HG02763 (cell line): ENCODE results near the gene CIB4.
"Not testable (repeated sequence)": the region's sequence is repeated elsewhere in the genome, so short reads cannot be mapped to it uniquely, and the experiment has no call there.

Experiments
- ATAC-seq: cut with Tn5 transposase; IDR thresholded peaks from one replicate; pipeline ENCODE4 v1.9.1; 2021; ENCODE audit warnings: mild to moderate bottlenecking, moderate library complexity; ENCODE audit not compliant: unreplicated experiment

Gene CIB4

DNA sequence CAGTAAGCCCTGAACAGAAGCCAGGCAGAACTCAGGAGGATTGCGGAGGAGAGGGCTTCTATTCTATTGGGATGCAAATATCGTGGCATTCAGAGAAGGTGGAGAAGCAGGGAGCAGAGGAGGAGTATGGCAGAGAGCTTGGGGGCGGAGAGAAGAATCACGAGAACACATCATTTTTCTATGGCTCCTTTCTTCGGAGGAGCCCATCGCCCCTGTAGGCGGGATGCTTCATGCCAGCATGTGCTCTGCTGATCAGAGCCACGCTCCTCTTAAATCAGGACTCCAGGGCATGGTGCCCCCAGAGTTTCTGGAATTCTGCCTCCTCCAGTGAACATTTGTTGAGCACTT is 71.1 kb downstream of the CIB4 start:
- no peak for ATAC-seq

DNA sequence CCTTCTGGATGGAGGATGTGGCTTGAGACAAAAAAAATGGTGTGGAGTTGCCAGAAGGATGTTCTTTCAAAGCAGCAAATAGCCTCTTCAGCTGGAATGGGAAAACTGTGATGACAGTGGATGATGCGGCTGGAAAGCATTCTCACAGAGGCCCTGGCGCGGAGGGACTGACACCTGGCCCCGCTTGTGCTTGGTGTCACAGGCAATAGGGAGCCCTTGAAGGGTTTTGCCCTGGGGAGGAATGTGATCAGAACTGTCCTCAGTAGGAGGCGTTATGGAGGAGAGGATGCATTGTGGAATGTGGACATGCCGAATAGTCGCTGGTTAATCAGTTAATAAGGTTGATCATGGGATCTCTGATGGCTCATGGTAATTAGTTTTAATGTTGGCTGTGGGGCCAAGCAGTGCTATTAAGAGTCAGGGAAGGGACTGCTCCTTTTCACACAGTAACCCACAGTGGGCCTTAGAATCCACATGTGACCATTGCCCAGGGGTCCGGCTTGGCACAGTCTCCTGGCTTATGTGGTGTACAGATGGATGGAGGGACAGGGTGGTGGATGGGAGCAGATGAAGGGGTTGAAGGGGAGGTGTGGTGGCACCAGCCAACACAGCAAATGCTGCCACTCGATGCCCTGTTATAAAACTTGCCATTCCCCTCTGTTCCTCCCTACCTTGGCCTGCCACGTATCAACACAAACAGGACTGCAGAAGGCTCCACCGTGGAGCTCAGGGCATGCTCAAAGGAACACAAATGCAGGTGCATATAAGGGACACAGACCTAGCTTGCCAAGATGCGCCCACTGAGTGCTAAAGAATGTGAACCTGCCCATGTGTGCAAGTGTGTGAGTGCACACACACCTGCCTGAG is 71.7 kb downstream of the CIB4 start:
- ATAC-seq: no peak

DNA sequence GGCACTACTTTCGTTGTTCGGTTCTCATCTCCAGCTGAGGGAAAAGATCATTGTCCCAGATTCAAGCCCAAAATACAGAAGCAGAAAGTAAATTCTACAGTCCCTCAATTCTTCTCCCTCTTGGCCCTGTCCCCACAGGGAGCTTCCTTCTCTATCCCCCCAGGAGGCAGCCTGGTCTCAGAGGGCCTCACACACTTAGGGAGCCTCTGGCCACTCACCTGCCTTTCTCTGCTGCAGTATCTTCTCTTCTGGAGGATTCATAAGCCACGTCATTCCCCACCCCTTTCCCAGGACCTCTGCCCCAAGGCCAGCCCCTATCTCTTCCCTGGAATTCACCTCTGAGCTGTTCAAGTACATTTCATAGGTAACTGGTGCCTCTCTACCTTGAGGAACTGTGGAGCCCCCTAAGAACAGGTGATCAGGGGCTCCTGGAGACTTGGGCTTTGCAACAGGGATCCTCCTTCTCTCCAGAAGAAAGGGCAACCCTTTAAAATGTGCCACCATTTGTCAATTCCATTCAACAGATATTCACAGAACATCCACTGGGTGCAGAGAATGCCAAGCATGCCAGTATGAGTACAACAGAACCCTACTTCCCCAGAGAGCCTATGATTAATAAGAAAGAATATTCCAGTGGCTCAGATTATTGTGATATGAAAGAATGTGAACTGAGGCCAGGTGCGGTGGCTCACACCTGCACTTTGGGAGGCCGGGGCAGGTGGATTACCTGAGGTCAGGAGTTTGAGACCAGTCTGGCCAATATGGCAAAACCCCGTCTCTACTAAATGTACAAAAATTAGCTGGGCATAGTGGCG is 72.9 kb downstream of the CIB4 start:
- no peak for ATAC-seq

DNA sequence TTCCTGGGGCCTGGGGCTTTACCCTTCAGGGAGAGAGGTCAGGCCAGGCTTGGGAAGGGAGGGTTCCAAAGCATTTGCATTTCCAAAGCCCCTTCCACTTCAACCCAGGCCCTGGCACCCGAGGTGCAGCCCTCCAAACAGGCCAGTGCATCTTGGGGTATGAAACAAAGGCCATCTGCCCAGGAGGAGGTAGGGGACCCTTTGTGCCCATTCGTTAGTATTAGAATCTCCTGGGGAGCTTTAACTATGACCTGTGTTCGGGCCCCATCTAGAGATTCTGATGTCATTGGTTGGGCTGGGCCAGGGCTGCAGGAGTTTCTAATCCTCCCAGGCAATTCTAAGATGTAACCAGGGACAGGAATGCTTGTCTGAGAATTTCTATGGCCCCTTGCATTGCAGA is 73.6 kb downstream of the CIB4 start:
- no peak for ATAC-seq

DNA sequence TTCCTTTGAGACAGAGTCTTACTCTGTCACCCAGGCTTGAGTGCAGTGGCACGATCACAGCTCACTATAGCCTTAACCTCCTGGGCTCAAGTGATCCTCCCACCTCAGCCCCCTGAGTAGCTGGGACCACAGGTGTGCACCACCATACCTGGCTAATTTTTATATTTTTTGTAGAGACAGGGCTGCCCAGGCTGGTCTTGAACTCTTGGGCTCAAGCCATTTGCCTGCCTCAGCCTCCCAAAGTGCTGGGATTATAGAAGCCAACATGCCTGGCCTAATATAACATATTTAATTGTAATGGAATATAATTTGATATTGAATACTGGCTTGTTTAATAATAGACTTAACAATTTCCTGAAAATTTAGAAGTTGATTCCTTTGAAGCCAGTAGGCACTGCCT is 74.4 kb downstream of the CIB4 start:
- ATAC-seq: not testable (repeated sequence)

DNA sequence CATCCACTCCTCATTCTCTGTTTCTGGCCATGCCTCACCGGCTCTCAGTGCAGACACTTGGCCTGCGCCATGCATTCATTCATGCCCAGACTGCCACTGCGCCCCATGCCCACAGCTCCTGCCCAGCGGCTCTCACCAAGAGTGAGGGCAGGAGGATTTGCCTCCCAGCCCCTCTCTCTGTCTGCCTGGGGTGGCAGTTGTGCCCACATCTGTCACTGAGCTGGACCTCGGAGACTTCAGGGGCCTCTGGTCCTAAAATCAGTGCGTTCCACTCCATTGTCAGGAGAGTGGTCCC is 75.1 kb downstream of the CIB4 start:
- ATAC-seq: no peak

DNA sequence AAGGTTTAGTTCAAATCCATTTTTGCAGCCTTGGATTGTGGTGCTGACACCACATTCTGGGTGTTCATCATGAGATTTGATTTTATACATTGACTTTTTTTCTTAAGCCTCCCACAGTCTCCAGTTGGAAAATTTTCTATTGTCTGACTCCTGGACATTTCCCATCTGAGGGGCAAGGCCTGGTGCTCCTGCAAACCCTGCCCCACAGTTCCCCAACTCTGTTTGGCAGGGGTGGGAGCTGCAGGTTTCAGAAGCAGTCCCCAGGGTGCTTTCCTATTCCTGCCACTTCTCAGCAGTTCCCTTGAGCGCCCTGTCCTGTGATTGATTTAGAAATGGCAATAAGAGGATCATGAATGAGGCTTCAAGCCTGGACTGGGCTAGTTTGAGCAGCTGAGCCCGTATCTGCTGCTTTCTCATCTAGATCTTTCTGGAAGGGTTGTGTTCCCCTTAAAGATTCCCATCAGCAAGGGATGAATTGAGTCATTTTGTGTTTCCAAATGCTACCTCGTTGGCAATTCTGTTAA is 77.0 kb downstream of the CIB4 start:
- no peak for ATAC-seq

DNA sequence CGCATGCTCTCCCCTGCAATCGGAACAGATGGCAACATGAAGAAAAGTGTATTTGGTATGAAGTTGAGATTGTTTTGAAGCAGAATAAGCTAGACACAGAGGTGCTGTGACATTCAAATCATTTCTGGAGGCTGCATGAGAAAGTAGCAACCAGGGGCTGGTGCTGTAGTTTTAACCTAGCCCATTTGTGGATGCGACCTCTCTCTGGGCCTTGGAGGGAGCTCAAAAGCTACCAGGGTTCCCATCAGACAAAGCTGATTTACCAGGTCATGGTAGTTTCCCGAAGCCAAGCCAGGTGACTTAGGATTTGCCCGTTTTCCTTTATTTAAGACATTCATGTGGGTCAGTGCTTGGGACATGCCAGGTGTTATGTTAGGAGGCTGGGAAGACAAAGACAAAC is 77.5 kb downstream of the CIB4 start:
- no peak for ATAC-seq

DNA sequence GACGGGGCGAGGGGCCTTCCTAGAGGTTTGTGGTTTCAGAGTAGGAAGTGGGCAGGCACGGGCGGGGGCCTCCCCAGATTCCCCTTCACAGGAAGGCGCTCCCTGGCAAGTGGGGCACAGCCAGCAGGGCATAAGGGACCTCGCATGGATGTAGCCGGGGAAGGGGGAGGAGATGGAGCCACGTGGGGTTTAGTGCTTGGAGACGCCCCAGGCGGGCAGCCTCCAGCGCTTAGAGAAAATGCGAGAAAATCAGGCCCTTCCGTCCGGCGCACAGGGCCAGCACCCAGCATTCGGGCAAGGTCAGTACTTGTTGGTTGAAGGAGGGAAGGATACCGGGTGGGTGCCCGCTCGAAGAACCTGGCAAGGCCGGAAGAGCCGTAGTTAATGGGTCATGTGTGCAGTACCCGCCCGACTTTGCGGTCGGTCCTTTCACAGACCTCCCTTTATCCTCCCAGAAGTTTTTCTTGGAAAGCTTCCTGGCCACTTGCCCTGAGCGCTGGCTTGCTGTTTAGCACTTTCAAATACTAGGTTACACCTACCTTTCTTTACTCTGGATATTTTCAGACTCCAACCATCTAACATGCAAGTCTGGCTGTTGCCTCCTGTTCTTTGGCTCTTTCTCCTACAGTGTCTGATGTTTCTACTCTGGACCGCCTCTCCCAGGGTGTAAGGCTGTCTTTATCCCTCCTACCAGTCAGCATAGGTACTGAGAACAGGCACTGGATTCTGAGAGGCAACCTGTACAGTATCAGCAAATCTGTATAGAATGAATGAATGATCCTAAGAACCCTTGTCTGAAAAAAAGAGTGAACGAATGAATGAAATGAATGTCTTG is 78.1 kb downstream of the CIB4 start:
- ATAC-seq: no peak

DNA sequence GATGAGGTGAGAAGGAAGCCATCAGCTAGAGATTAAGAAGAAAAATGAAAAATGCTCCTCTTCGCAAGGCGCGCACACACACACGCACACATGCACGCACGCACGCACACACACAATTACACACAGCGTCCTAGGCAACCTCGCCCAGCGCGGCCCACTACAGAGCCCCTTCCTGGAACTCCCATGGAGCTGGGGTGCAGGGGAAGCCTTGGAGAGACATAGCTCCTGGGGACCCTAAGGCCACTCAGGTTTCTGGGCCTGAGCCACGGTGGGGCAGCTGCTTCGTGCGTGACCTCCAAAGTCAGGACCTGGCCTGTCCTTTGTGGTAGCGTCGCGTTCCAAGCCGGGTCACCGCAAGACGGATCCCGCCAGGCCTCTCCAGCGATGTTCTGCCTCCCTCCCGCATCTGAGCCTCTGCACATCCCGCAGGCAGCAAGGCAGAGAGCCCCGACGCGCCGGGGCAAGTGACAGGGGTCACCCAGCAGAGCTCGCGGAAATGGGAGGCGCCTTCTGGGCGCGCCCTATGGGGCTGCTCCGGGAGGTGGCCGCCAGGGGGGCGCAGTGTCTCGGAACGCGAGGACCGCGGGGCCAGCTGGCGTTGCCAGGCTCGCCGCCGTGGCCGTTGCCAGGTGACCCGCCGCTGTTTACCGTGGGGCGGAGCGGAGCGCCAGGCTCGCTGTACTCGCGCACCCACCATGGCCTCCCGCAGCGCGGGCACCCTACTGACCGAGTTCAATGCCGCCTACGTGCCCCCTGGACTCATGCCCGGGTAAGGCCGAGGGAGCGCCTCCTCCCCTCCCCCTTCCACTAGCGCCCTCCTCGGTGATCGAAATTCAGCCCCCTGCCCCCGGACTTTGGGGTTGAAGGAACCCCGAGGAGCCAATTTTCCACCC is 79.0 kb downstream of the CIB4 start:
- no peak for ATAC-seq

DNA sequence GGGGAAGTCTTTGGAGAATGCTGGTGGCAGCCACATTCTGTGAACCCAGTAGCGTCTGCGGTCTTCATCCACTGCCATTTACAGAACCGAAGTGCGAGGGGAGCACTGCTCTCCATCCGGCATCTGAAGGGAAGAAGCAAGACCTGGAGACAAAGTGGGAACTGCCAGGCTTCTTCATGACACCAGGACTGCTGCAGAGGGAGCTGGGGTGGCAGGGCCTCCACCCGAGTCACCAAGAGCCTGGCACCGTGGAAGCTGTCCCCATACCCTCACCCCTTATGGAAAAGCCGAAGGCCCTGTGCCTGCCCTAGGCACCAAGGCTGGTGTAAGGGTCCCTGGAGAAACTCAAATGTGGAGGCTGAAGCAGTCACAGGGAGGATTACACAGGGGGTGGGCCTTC is 79.8 kb downstream of the CIB4 start:
- no peak for ATAC-seq

DNA sequence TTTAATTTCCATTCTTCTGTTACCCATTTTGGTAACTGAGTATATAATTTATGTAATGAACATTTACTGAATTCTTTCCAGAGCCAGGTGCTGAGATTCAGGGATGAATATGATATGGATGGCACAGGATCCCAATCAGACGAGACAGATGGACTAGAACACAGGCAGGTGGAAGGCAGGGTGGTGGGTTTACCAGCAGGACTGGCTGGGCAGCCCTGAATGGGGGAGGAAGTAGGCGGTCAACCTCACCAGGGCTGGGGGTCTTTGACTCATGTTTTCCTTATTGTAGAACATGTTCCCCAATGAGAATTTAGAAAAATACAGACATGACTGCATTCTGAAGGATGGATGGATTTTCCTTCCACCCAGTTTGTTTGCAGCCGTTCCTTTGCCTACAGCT is 80.3 kb downstream of the CIB4 start:
- ATAC-seq: no peak

DNA sequence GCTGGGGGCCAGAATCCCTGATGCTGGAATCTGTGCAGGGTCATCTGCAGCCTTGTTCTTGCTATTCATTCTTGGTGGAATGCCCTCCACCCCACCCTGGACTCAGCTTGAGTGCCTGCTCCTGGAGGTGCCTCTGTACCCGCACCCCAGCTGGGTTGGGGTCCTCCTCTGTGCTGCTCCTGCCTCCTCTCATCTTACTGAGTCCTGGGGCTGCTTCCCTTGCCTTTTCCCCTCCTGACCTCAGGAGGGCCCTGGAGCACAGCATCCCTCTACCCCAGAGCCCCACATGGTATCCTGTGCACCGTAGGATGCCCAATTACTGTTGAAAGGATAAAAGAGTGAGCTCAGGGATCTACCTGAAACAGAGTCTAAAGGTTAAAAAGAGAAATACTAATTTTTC is 81.6 kb downstream of the CIB4 start:
- ATAC-seq: no peak

DNA sequence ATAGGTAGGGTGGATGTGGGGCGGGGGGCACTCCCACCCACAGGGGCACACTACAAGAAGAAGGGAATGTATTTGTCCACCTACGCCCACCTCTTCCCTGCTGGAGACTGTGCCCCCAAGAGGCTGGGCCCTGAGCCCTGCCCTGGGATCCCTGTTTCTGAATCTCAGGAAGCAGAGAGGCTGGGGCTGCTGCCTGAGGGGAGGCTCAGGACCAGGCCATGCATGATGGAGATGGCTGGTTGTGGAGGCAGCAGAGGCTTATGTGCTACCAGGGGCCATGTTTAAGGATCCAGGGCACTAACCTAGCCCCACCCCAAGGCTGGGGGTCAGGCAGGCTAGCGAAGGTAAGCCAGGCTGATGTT is 82.1 kb downstream of the CIB4 start:
- ATAC-seq: no peak

DNA sequence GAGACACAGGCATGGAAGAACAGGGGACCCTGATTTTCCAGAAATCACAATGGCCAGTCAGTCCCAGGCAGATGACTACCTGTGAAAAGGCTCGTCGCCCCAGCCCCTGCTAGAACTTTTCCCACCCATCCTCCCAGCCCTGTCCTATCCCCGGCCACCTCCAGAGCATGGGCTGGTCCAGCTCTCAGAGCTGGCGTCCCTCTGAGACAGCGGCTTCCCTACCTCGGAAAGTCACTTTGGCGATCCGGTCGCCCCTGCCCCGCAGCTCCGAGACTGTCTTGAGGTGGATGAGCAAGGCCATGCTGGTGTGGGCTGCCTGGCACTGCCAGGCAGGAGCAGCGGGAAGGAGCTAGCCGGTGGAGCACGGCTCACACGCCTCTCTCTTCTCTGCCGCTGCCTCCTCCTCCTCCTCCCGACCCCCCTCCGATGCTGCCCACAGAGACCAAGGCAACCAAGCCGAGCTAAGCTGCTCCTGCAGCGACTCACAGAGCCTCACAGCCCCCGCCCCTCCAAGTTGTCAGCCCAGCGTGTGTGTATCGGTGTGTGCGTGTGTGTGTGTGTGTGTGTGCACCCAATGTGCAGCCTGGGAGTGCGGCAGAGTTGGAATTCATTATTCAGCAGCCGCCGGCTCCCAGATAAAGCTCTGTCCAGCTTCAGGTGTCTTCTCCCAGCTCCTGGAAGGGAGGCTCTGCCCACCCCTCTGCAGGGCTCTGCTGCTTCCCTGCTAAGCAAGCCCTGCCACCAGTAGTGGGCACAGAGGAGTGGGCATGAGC is 82.7 kb downstream of the CIB4 start:
- no peak for ATAC-seq

DNA sequence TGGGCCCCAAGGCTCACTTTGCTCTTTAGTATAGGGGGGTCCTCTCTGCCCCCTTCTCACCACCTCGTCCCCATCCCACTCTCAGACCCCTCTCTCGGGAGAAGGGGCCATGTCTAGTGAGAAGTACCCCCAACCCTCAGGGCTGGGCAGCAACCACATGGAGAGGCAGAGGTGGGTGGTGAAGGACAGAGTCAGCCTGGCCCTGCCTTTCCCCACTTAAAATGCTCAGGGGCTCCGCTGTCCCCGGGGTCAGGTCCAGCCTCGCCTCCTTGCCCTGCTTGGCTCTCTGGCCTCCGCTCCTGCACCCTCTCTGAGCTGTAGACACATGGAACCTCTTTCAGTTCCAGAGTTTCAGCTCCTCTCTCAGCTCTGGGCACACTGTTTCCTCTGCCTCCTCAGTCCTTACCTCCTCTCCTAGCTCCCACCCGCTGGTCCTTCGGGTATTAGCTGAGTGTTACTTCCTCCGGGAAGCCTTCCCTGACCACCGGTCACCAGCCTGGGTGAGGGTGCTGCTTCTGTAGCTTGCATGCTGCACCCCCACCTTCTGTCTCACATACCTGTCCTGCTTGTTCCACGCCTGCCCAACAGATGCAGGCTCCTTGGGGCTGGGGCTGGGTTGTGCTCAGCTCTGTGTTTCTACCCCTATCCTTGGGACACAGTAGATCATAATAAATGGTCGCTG is 83.8 kb downstream of the CIB4 start:
- ATAC-seq: no peak

DNA sequence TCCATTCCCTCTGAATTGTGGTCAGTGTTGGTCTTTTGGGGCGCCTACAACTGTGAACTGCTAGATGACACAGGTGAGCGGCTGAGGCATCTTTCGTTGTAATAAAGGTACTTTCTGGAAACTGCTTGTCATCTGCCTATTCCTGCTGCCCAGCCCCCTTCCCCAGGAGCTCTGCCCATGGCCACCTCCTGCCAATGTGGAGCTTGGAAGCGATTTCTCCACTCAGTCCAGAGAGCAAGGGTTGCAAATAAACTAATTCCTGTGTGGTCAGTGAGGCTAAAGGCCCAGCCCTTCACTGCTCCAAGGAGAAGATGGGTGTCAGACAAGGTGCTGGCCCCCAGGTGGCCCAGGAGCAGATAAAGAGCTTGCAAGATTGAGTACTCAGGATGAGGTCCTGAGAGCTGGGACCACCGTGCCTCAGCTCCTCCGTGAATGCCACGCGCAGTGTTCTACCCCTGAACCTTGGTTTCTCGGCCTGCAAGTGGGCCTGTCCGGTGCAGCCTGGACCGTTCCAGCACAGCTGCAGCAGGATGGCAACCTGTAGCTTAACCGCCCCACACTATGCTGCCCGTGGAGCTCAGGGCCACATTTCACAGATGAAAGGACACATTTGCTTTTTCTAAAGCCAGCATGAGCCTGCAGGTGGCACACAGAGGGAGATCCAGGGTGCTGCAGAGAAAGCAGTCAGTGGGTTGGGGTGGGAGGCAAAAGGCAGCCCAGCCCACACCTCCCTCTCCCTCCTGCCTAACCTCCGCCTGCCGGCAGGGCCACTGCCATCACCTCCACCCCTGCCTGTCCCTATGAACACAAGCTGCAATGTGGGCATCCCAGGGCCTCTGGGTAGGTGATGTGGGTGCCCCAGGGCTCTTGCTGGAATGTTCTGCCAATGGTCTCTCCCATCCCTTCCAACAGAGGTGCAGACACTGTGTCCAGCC is 84.6 kb downstream of the CIB4 start:
- ATAC-seq: no peak
